K562 (cell line): Measurements from ENCODE around the gene RPL19. TPM values are rescaled to one million over a fixed set of nuclear protein-coding genes. Genes with fewer than 3 reads are reported as not detected.

Source experiments
- ATAC-seq: fragments of 200-7000 bp; cut with Tn5 transposase; 3 replicates; pipeline ENCODE4 v1.9.1; 2020; ENCODE audit warnings: moderate library complexity
- BruUV-seq: library from RNA; stranded (reverse); fragments of 400-500 nt; replicated peaks from 2 replicates; lab custom pipeline; 2021; lab: Mats Ljungman, UMichigan
- CTCF ChIA-PET: fragments of 300-600 bp; formaldehyde crosslinking; extraction: SDS; loops from one replicate; lab custom pipeline; 2021; ENCODE audit warnings: low intra/inter-chr PET ratio; lab: Yijun Ruan, JAX
- POLR2A ChIA-PET: fragments of 300-600, 350-650 bp; sonication (Branson Sonifier 250); formaldehyde crosslinking; extraction: SDS; loops from one replicate; lab custom pipeline; 2021; ENCODE audit warnings: antibody characterized with exemption, inconsistent platforms; lab: Yijun Ruan, JAX
- DNase-seq, 4 experiments: peaks; one replicate each; pipeline versions ENCODE4 v3.0.0 to v3.0.0-alpha.2; 2011 to 2018; ENCODE audit warnings: low spot score in 3 of 4, mixed read lengths in 3 of 4; ENCODE audit errors: extremely low read depth in 1 of 4
- FAIRE-seq: peaks from 2 replicates; lab custom pipeline; 2011; peaks lifted over from hg19 to GRCh38; lab: Jason Lieb, UNC
- H2AFZ ChIP-seq: 2 replicates; pipeline ENCODE4 v1.6.0; 2011; ENCODE audit warnings: low read depth, low read length, control low read depth, inconsistent platforms
- H3K27ac ChIP-seq: fragments of 200-600 bp; 3 replicates; pipeline ENCODE4 v1.8.0; 2011; ENCODE audit warnings: low read depth, mild to moderate bottlenecking, control low read depth, inconsistent platforms, low read length, moderate library complexity, mixed read lengths; ENCODE audit errors: extremely low read depth
- H3K27me3 ChIP-seq, 2 experiments: fragments of 300-600 bp in 1 of 2; 2 replicates in 1 of 2; 3 replicates in 1 of 2; pipeline versions ENCODE4 v1.6.0 to v1.8.0; 2011; ENCODE audit warnings: inconsistent platforms in 2 of 2, low read length in 2 of 2, mild to moderate bottlenecking in 1 of 2, mixed read lengths in 1 of 2, moderate library complexity in 1 of 2; ENCODE audit not compliant: control insufficient read depth in 2 of 2, insufficient read depth in 2 of 2
- H3K36me3 ChIP-seq: fragments of 300-600 bp; 3 replicates; pipeline ENCODE4 v1.8.0; 2011; ENCODE audit warnings: mild to moderate bottlenecking, low read length, inconsistent platforms; ENCODE audit not compliant: control insufficient read depth, insufficient read depth
- H3K4me1 ChIP-seq, 2 experiments: fragments of 200-600 bp in 1 of 2; replicated peaks in 1 of 2; 2 replicates in 1 of 2; 3 replicates in 1 of 2; pipeline versions ENCODE4 v1.5.1 to v1.8.0; 2011; ENCODE audit warnings: inconsistent platforms in 2 of 2, low read length in 2 of 2, mild to moderate bottlenecking in 1 of 2, mixed read lengths in 1 of 2, moderate library complexity in 1 of 2; ENCODE audit not compliant: control insufficient read depth in 2 of 2, insufficient read depth in 2 of 2
- H3K4me2 ChIP-seq: 2 replicates; pipeline ENCODE4 v1.6.1; 2011; ENCODE audit warnings: low read length, control low read depth, inconsistent platforms, mixed read lengths; ENCODE audit not compliant: insufficient read depth
- H3K4me3 ChIP-seq: fragments of 200-600 bp; sonication (generic), shearing (Covaris generic); 2 replicates; pipeline ENCODE4 v1.5.1; 2016; ENCODE audit warnings: control low read depth, inconsistent platforms
- H3K79me2 ChIP-seq: fragments of 200-600 bp; 3 replicates; pipeline ENCODE4 v1.8.0; 2011; ENCODE audit warnings: low read length, inconsistent platforms; ENCODE audit not compliant: control insufficient read depth, insufficient read depth
- H3K9ac ChIP-seq, 2 experiments: 2 replicates each; pipeline versions ENCODE4 v1.6.0 to v1.6.1; 2011; ENCODE audit warnings: low read depth in 2 of 2, low read length in 2 of 2, control low read depth in 1 of 2, inconsistent platforms in 1 of 2, mild to moderate bottlenecking in 1 of 2, mixed read lengths in 1 of 2; ENCODE audit not compliant: insufficient read depth in 1 of 2
- H3K9me1 ChIP-seq: one replicate; pipeline ENCODE4 v1.6.0; 2011; ENCODE audit warnings: inconsistent platforms, mild to moderate bottlenecking, low read length, moderate library complexity; ENCODE audit not compliant: control insufficient read depth, insufficient read depth
- H3K9me3 ChIP-seq: replicated peaks from 2 replicates; pipeline ENCODE4 v1.5.1; 2011; ENCODE audit warnings: low read depth, low read length, inconsistent platforms; ENCODE audit not compliant: control insufficient read depth, insufficient read depth
- H4K20me1 ChIP-seq: replicated peaks from 2 replicates; pipeline ENCODE4 v1.6.1; 2011; ENCODE audit warnings: low read length, inconsistent platforms, mixed read lengths; ENCODE audit not compliant: control insufficient read depth, insufficient read depth
- FOXA3 ChIP-seq, 2 experiments: fragments of 450-650 bp in 1 of 2; sonication (generic) in 1 of 2; formaldehyde crosslinking; IDR thresholded peaks in 1 of 2; conservative IDR thresholded peaks in 1 of 2; 2 replicates each; pipeline versions ENCODE4 v1.4.0 to v1.8.0; 2020 to 2022; ENCODE audit warnings: mild to moderate bottlenecking in 2 of 2, missing genetic modification reagents in 1 of 2
- HDGF ChIP-seq: fragments of 450-650 bp; IDR thresholded peaks from 2 replicates; pipeline ENCODE4 v1.6.1; 2016
- NELFE ChIP-seq: IDR thresholded peaks from 2 replicates; pipeline ENCODE4 v1.6.1; 2011; ENCODE audit warnings: mild to moderate bottlenecking; ENCODE audit not compliant: insufficient read depth, insufficient read length
- NFXL1 ChIP-seq: fragments of 450-650 bp; formaldehyde crosslinking; IDR thresholded peaks from 2 replicates; pipeline ENCODE4 v1.4.0; 2021; ENCODE audit warnings: mild to moderate bottlenecking
- PURB ChIP-seq: sonication (generic); formaldehyde crosslinking; IDR thresholded peaks from 2 replicates; pipeline ENCODE4 v1.9.0; 2021; ENCODE audit warnings: low read depth, mild to moderate bottlenecking, missing genetic modification reagents
- SMAD2 ChIP-seq: fragments of 150-350 bp; IDR thresholded peaks from 2 replicates; pipeline ENCODE4 v1.6.1; 2014; ENCODE audit warnings: low read depth, mild to moderate bottlenecking, low read length
- SPI1 ChIP-seq: IDR thresholded peaks from 2 replicates; pipeline ENCODE4 v1.6.1; 2011; ENCODE audit warnings: low read depth, low read length, control low read depth, borderline replicate concordance
- ZBTB17 ChIP-seq: fragments of 450-650 bp; formaldehyde crosslinking; IDR thresholded peaks from 2 replicates; pipeline ENCODE4 v1.4.0; 2020; ENCODE audit warnings: mild to moderate bottlenecking
- ZNF239 ChIP-seq: fragments of 250-450 bp; sonication (Bioruptor Pico); IDR thresholded peaks from 2 replicates; pipeline ENCODE4 v1.4.0; 2020; ENCODE audit warnings: mild to moderate bottlenecking
- ZNF583 ChIP-seq: fragments of 250-450 bp; sonication (Bioruptor Pico); IDR thresholded peaks from 2 replicates; pipeline ENCODE4 v1.4.0; 2020
- WGBS: fragments of 100-300 bp; shearing (Covaris generic); methylation state at CpG from one replicate; pipeline ENCODE4 v1.1.6; 2016; ENCODE audit warnings: low coverage, mixed read lengths; ENCODE audit not compliant: insufficient coverage; ENCODE audit errors: missing lambda C conversion rate; 5-methylcytosine and 5-hydroxymethylcytosine counted together
- in situ Hi-C: fragments of 300-500 bp; cut with MboI; formaldehyde crosslinking; loops from 4 replicates; pipeline ENCODE4 v1.15.0; 2018; ENCODE audit warnings: inconsistent platforms, mixed read lengths
- intact Hi-C: fragments of 100-400 bp; cut with micrococcal nuclease; formaldehyde crosslinking; loops from 2 replicates; pipeline ENCODE4 v1.14.2; 2022
- polyA plus RNA-seq, 8 experiments: library from polyadenylated mRNA; depleted of rRNA in 4 of 8; stranded (reverse) in 5 of 8; unstranded in 3 of 8; fragments of >200 nt; fragmentation: Nextera tagmentation in 2 of 8; fragmentation: Illumina TruSeq in 1 of 8; extraction: Ambion mirVana in 2 of 8; extraction: Trizol in 1 of 8; gene quantifications; 2 replicates each; pipeline versions ENCODE4 v1.2.1 to v1.2.3, GENCODE V29; 2011 to 2014; ENCODE audit warnings: inconsistent platforms in 1 of 8, missing spikeins in 1 of 8
- total RNA-seq, 7 experiments: library from RNA; depleted of rRNA in 6 of 7; stranded (reverse); fragments of >200 nt in 6 of 7; fragmentation: Illumina TruSeq in 2 of 7; extraction: Trizol in 2 of 7; gene quantifications; 2 replicates each; pipeline versions ENCODE4 v1.2.1 to v1.2.3, GENCODE V29; 2011 to 2021; ENCODE audit warnings: low replicate concordance in 1 of 7
- TF ChIP-seq, protein P1 (sequence below): fragments of 250-450 bp; sonication (Bioruptor Pico); IDR thresholded peaks from 2 replicates; pipeline ENCODE4 v1.4.0; 2020; ENCODE audit warnings: mild to moderate bottlenecking, moderate library complexity, borderline replicate concordance
- TF ChIP-seq, protein P2 (sequence below): sonication (generic); formaldehyde crosslinking; IDR thresholded peaks from 2 replicates; pipeline ENCODE4 v1.9.0; 2022; ENCODE audit warnings: mild to moderate bottlenecking, missing genetic modification reagents
- TF ChIP-seq, protein P3 (sequence below): fragments of 450-650 bp; conservative IDR thresholded peaks from 2 replicates; pipeline ENCODE4 v1.6.1; 2016; ENCODE audit warnings: missing genetic modification characterization, low read depth, mild to moderate bottlenecking, control low read depth, missing compliant biosample characterization

The RPL19 gene
- total and polyA plus RNA-seq, 9 of the 15 experiments (the other 6 are each of a cell fraction or from before 2014, with no cell fraction given), result 2,263 to 4,614 (median 3,727) TPM

DNA sequence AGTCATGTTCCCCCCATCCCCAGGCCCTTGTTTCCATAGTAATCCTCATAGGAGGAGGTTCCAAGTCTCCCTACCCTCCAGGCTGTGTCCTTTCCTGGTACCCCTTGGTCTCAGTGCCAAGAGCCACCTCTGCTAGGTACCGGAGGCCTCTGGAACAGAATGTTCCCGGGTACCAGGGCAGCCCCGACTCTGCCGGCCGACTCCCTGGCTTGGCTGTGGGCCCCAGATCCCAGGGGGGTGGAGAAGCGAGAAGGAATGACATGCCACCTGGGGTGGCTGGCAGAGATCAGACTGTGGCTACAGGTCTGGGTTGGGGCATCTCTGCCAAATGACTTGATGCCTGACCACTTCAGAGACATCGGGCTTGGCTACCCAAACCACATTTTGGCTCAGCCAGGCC lies 22.1 kb downstream of the RPL19 start:
- no peak for ATAC-seq
- in situ Hi-C loops (no loop called here), intact Hi-C loops (no loop called here)
- no peak overlapping the region for H3K4me3 ChIP-seq
- peaks cover 0 to 27% of the 10 kb centered on the region in 2 experiments; a peak in 2 of 5 replicates for H3K4me1 ChIP-seq
- no peaks in the 10 kb centered on the region for H3K36me3 ChIP-seq
- no peaks in the 10 kb centered on the region for H3K79me2 ChIP-seq
- ChIA-PET CTCF (no interaction called here), POLR2A (interaction anchor here (0.7 to 1.3 kb wide), 2 partner anchors 10 to 22 kb away, joined by 3 read pairs; partner anchors contain the start of gene RPL19)
- DNase-seq, result no peak
- H3K27ac ChIP-seq, result no peak overlapping the region
- TF ChIP-seq ZNF239 (CRISPR knock-in tag), result no peak
- TF ChIP-seq, protein P1, sequence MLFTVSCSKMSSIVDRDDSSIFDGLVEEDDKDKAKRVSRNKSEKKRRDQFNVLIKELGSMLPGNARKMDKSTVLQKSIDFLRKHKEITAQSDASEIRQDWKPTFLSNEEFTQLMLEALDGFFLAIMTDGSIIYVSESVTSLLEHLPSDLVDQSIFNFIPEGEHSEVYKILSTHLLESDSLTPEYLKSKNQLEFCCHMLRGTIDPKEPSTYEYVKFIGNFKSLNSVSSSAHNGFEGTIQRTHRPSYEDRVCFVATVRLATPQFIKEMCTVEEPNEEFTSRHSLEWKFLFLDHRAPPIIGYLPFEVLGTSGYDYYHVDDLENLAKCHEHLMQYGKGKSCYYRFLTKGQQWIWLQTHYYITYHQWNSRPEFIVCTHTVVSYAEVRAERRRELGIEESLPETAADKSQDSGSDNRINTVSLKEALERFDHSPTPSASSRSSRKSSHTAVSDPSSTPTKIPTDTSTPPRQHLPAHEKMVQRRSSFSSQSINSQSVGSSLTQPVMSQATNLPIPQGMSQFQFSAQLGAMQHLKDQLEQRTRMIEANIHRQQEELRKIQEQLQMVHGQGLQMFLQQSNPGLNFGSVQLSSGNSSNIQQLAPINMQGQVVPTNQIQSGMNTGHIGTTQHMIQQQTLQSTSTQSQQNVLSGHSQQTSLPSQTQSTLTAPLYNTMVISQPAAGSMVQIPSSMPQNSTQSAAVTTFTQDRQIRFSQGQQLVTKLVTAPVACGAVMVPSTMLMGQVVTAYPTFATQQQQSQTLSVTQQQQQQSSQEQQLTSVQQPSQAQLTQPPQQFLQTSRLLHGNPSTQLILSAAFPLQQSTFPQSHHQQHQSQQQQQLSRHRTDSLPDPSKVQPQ (CRISPR knock-in tag), result no peak
- TF ChIP-seq, protein P2, sequence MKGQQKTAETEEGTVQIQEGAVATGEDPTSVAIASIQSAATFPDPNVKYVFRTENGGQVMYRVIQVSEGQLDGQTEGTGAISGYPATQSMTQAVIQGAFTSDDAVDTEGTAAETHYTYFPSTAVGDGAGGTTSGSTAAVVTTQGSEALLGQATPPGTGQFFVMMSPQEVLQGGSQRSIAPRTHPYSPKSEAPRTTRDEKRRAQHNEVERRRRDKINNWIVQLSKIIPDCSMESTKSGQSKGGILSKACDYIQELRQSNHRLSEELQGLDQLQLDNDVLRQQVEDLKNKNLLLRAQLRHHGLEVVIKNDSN (CRISPR knock-in tag), result no peak
- no peak for TF ChIP-seq ZNF583 (CRISPR knock-in tag)
- TF ChIP-seq ZBTB17, result no peak
- TF ChIP-seq, protein P3, sequence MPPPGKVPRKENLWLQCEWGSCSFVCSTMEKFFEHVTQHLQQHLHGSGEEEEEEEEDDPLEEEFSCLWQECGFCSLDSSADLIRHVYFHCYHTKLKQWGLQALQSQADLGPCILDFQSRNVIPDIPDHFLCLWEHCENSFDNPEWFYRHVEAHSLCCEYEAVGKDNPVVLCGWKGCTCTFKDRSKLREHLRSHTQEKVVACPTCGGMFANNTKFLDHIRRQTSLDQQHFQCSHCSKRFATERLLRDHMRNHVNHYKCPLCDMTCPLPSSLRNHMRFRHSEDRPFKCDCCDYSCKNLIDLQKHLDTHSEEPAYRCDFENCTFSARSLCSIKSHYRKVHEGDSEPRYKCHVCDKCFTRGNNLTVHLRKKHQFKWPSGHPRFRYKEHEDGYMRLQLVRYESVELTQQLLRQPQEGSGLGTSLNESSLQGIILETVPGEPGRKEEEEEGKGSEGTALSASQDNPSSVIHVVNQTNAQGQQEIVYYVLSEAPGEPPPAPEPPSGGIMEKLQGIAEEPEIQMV (tag), result no peak
- no peak for TF ChIP-seq FOXA3 (CRISPR knock-in tag; conservative IDR thresholded peaks at IDR 0.05 in 1 of 2, IDR thresholded peaks at IDR 0.05 in 1 of 2)
- no peak for TF ChIP-seq NELFE
- TF ChIP-seq HDGF, result no peak
- TF ChIP-seq NFXL1, result no peak
- no peak for TF ChIP-seq SMAD2
- TF ChIP-seq PURB (CRISPR knock-in tag), result no peak
- no peak for TF ChIP-seq SPI1
- no peaks in the 10 kb centered on the region for H3K9me3 ChIP-seq
- no peak for FAIRE-seq
- H3K9ac ChIP-seq, result no peak overlapping the region
- peaks cover 17 to 54% of the 10 kb centered on the region in 2 experiments; a peak in 4 of 5 replicates for H3K27me3 ChIP-seq
- BruUV-seq, result no TSS peak
- WGBS, result 27% methylated on average over 7 of the region's 7 CpGs
- H4K20me1 ChIP-seq, result no peaks in the 10 kb centered on the region
- no peak overlapping the region for H3K4me2 ChIP-seq
- H2AFZ ChIP-seq, result no peak overlapping the region
- no peaks in the 10 kb centered on the region for H3K9me1 ChIP-seq
